GM19372 (cell line): ENCODE measurements around the gene NFIL3.

Experiments
- ATAC-seq: cut with Tn5 transposase; IDR thresholded peaks from one replicate; pipeline ENCODE4 v1.9.1; 2021; ENCODE audit warnings: mild to moderate bottlenecking, low read depth, moderate library complexity; ENCODE audit not compliant: unreplicated experiment

Gene NFIL3

GRCh38 chr9:91361291-91362050, 62.2 kb downstream of the NFIL3 start, which contains the start of gene AUH:
Gene AUH, minus strand, starts transcription at chr9:91361918. Its CDS starts 29 bp downstream, at chr9:91361889.
- peak; percentile 92 for ATAC-seq

DNA sequence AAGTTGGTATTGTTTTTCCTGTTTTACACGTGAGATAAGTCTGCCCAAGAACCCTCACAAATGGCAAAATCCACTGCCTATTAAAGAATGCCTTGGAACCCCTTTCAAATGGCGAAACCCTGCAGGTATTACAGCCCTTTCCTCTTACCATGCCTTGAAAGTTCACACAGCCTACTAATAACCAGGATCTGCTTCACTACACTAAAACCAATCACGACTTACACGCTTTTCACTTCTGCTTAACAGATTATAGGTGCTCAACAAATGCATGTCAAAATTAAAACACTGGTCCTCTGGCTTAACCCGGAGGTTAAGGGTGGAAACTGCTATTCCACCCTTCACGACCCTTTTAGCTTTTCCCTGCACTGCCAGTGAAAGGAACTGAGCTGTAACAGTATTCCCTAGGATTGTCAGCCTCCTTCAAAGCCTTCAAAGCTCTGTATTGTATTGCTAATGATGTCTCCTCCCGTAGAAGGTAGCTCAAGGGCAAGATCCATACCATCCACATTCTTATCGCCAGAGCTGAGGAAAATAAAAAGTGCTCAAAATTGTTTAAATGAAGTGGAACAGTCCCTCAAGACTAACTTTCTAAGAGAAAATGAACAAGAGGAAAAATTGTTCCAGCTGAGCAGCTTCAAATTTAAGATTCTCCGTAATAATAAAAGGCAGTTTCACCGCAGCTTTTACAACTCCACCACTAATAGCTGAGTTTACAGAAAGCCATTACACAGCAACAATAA, 62.9 kb downstream of the NFIL3 start:
- ATAC-seq: no peak

DNA sequence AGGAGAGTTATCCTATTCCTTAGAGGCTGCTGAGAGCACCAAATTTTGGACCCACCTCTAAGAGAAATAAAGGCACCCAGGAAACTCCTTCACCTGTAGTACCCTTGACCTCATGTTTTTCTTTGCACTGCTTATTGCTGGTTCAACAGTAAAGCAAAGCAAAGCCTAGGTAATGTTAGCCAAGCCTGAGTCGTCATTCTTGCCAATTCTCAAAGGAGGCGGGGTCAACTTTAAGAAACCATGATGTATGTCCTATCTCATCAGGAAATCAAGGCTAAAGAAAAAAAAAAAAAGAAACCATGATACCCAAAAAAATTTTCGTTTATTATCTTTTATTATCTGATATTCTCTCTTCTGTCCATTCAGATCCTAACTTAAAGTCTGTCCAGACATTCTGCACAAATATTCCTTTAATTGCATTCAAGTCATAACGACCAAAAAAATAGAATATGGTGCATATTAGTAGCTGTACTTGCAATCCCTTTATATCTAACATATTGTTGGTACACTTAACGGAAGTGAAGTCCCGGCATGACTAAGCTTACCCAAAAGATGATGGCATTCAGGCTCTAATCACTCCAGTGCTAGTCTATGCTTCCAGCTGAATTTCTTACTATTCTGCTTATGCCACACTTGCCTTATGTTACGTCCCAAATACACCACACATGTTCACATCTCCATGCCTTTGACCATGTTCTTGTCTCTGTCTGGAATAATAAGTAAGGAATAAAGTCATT, 63.7 kb downstream of the NFIL3 start:
- no peak for ATAC-seq

- no peak for ATAC-seq
These were observed 64.5 kb downstream of the NFIL3 start for GRCh38 chr9:91359083-91359482.
